Trophoblast cell (in vitro differentiated cells and primary cell): ENCODE measurements around the gene TP53.
"Not testable (repeated sequence)": the region's sequence is repeated elsewhere in the genome, so short reads cannot be mapped to it uniquely, and the experiment has no call there.

Experiments
- DNase-seq, 2 donors: peaks; one replicate each; pipeline ENCODE4 v3.0.0-alpha.2; 2016
- H2AFZ ChIP-seq: 2 replicates; pipeline ENCODE4 v1.6.1; 2013; ENCODE audit warnings: low read length, moderate library complexity, mild to moderate bottlenecking; ENCODE audit not compliant: insufficient read depth, poor library complexity
- H2AK5ac ChIP-seq: 2 replicates; pipeline ENCODE4 v1.6.1; 2013; ENCODE audit warnings: mild to moderate bottlenecking, low read length
- H2BK120ac ChIP-seq: 2 replicates; pipeline ENCODE4 v1.6.1; 2013; ENCODE audit warnings: low read length, mild to moderate bottlenecking, moderate library complexity; ENCODE audit not compliant: insufficient read depth, poor library complexity
- H2BK12ac ChIP-seq: 2 replicates; pipeline ENCODE4 v1.6.1; 2013; ENCODE audit warnings: mild to moderate bottlenecking, low read length, moderate library complexity
- H2BK5ac ChIP-seq: 2 replicates; pipeline ENCODE4 v1.6.1; 2013; ENCODE audit warnings: low read length, low read depth, moderate library complexity, mild to moderate bottlenecking; ENCODE audit not compliant: poor library complexity
- H3K14ac ChIP-seq: 2 replicates; pipeline ENCODE4 v1.6.1; 2013; ENCODE audit warnings: mild to moderate bottlenecking, low read length
- H3K18ac ChIP-seq: 2 replicates; pipeline ENCODE4 v1.6.1; 2013; ENCODE audit warnings: mild to moderate bottlenecking, low read length
- H3K23ac ChIP-seq: 2 replicates; pipeline ENCODE4 v1.6.1; 2013; ENCODE audit warnings: low read length
- H3K27ac ChIP-seq: 2 replicates; pipeline ENCODE4 v1.5.1; 2013; ENCODE audit warnings: low read depth, mild to moderate bottlenecking, inconsistent platforms, low read length, moderate library complexity
- H3K27me3 ChIP-seq: 2 replicates; pipeline ENCODE4 v1.6.1; 2013; ENCODE audit warnings: inconsistent platforms, mild to moderate bottlenecking, low read length, moderate library complexity; ENCODE audit not compliant: insufficient read depth
- H3K36me3 ChIP-seq, 2 experiments: 1 replicate in 1 of 2; 2 replicates in 1 of 2; pipeline ENCODE4 v1.6.1; 2013; ENCODE audit warnings: low read length in 2 of 2, mild to moderate bottlenecking in 2 of 2, moderate library complexity in 1 of 2; ENCODE audit not compliant: insufficient read depth in 2 of 2, control insufficient read depth in 1 of 2
- H3K4ac ChIP-seq: 2 replicates; pipeline ENCODE4 v1.6.1; 2013; ENCODE audit warnings: low read depth, mild to moderate bottlenecking, low read length, moderate library complexity
- H3K4me1 ChIP-seq, 2 experiments: 1 replicate in 1 of 2; 2 replicates in 1 of 2; pipeline ENCODE4 v1.6.1; 2013; ENCODE audit warnings: low read length in 2 of 2, mild to moderate bottlenecking in 2 of 2, moderate library complexity in 1 of 2; ENCODE audit not compliant: insufficient read depth in 2 of 2, control insufficient read depth in 1 of 2
- H3K4me2 ChIP-seq: 2 replicates; pipeline ENCODE4 v1.6.1; 2013; ENCODE audit warnings: inconsistent platforms, mild to moderate bottlenecking, low read length, moderate library complexity
- H3K4me3 ChIP-seq: 2 replicates; pipeline ENCODE4 v1.5.1; 2013; ENCODE audit warnings: mild to moderate bottlenecking, low read depth, low read length, inconsistent platforms
- H3K79me1 ChIP-seq: one replicate; pipeline ENCODE4 v1.6.1; 2013; ENCODE audit warnings: low read length
- H3K79me2 ChIP-seq: 2 replicates; pipeline ENCODE4 v1.6.1; 2013; ENCODE audit warnings: low read length, mild to moderate bottlenecking; ENCODE audit not compliant: control insufficient read depth, insufficient read depth, poor library complexity
- H3K9ac ChIP-seq: 2 replicates; pipeline ENCODE4 v1.6.1; 2013; ENCODE audit warnings: mild to moderate bottlenecking, low read length
- H3K9me3 ChIP-seq: 2 replicates; pipeline ENCODE4 v1.6.1; 2013; ENCODE audit warnings: low read depth, mild to moderate bottlenecking, control low read depth, inconsistent platforms, low read length; ENCODE audit not compliant: insufficient read depth
- H4K12ac ChIP-seq: 2 replicates; pipeline ENCODE4 v1.6.1; 2013; ENCODE audit warnings: low read depth, mild to moderate bottlenecking, low read length, moderate library complexity
- H4K8ac ChIP-seq: 2 replicates; pipeline ENCODE4 v1.6.1; 2013; ENCODE audit warnings: low read depth, mild to moderate bottlenecking, low read length, moderate library complexity
- H4K91ac ChIP-seq: one replicate; pipeline ENCODE4 v1.6.1; 2013; ENCODE audit warnings: low read depth, mild to moderate bottlenecking, low read length, moderate library complexity
- WGBS: extraction: QIAGEN DNeasy Blood & Tissue Kit; methylation state at CpG from one replicate; pipeline ENCODE4 v1.1.7; 2013; ENCODE audit warnings: missing lambda C conversion rate; ENCODE audit not compliant: insufficient read length, insufficient coverage; ENCODE audit errors: extremely low coverage; 5-methylcytosine and 5-hydroxymethylcytosine counted together

TP53 gene

GRCh38 chr17:7646457-7646856, 40.8 kb downstream of the TP53 start:
- Histone ChIP-seq H2BK120ac (no peak overlapping the region), H3K23ac (no peak overlapping the region), H3K9ac (no peak overlapping the region), H3K4me2 (no peak overlapping the region), H3K18ac (no peak overlapping the region), H3K79me2 (no peaks in the 10 kb centered on the region), H2BK5ac (no peak overlapping the region), H3K27ac (no peak overlapping the region), H3K27me3 (peaks cover 8% of the 10 kb centered on the region), H3K9me3 (peaks cover under 1% of the 10 kb centered on the region), H3K4me3 (no peak overlapping the region), H3K36me3 (no peaks in the 10 kb centered on the region), H4K91ac (no peak overlapping the region), H3K14ac (no peak overlapping the region), H4K8ac (no peak overlapping the region), H3K4ac (no peak overlapping the region), H2AK5ac (no peak overlapping the region), H3K79me1 (no peaks in the 10 kb centered on the region), H2AFZ (no peak overlapping the region), H2BK12ac (no peak overlapping the region), H3K4me1 (peaks cover 5 to 6% of the 10 kb centered on the region in 2 experiments), H4K12ac (no peak overlapping the region)
- WGBS: no CpG with 5 or more reads among the region's 9 CpGs
- DNase-seq: no peak

GRCh38 chr17:7644775-7645174, 42.5 kb downstream of the TP53 start:
- H3K79me1 ChIP-seq: no peaks in the 10 kb centered on the region
- WGBS: no CpG with 5 or more reads among the region's 4 CpGs
- no peaks in the 10 kb centered on the region for H3K9me3 ChIP-seq
- no peak overlapping the region for H2BK5ac ChIP-seq
- no peak overlapping the region for H3K4me2 ChIP-seq
- no peak overlapping the region for H4K8ac ChIP-seq
- no peak overlapping the region for H3K18ac ChIP-seq
- no peaks in the 10 kb centered on the region for H3K27me3 ChIP-seq
- H3K14ac ChIP-seq: no peak overlapping the region
- H3K27ac ChIP-seq: no peak overlapping the region
- H3K4ac ChIP-seq: no peak overlapping the region
- no peak overlapping the region for H2AK5ac ChIP-seq
- H3K9ac ChIP-seq: no peak overlapping the region
- H2BK12ac ChIP-seq: no peak overlapping the region
- H4K12ac ChIP-seq: no peak overlapping the region
- no peak overlapping the region for H3K4me3 ChIP-seq
- no peak overlapping the region for H2AFZ ChIP-seq
- no peaks in the 10 kb centered on the region for H3K4me1 ChIP-seq
- no peak overlapping the region for H2BK120ac ChIP-seq
- H4K91ac ChIP-seq: no peak overlapping the region
- no peak for DNase-seq
- H3K79me2 ChIP-seq: no peaks in the 10 kb centered on the region
- H3K23ac ChIP-seq: no peak overlapping the region
- no peaks in the 10 kb centered on the region for H3K36me3 ChIP-seq

- not testable (repeated sequence) for H3K23ac ChIP-seq, H4K12ac ChIP-seq, H3K4ac ChIP-seq, H2BK5ac ChIP-seq, H3K4me2 ChIP-seq, H3K4me3 ChIP-seq, H3K14ac ChIP-seq, H2BK12ac ChIP-seq, H3K9me3 ChIP-seq, H3K27me3 ChIP-seq, H2AFZ ChIP-seq, H3K27ac ChIP-seq, H4K91ac ChIP-seq, H4K8ac ChIP-seq, H3K4me1 ChIP-seq, H3K79me1 ChIP-seq, DNase-seq, H3K9ac ChIP-seq, H3K79me2 ChIP-seq, H3K18ac ChIP-seq, H3K36me3 ChIP-seq, H2BK120ac ChIP-seq, H2AK5ac ChIP-seq
- WGBS: no CpG with 5 or more reads among the region's 7 CpGs
These were observed 45.7 kb downstream of the TP53 start for GRCh38 chr17:7641635-7642034.

GRCh38 chr17:7640783-7641182, 46.5 kb downstream of the TP53 start:
- no CpG with 5 or more reads among the region's 26 CpGs for WGBS
- H2AFZ ChIP-seq: no peak overlapping the region

More at GRCh38 chr17:7640783-7641182, 46.5 kb downstream of the TP53 start:
- no peak overlapping the region for H4K8ac ChIP-seq
- no peak overlapping the region for H3K4me2 ChIP-seq
- H3K27ac ChIP-seq: no peak overlapping the region
- no peaks in the 10 kb centered on the region for H3K4me1 ChIP-seq
- H3K23ac ChIP-seq: no peak overlapping the region
- H3K4me3 ChIP-seq: no peak overlapping the region
- no peak overlapping the region for H3K18ac ChIP-seq
- H3K36me3 ChIP-seq: no peaks in the 10 kb centered on the region
- H2BK120ac ChIP-seq: no peak overlapping the region
- no peaks in the 10 kb centered on the region for H3K79me1 ChIP-seq
- H3K4ac ChIP-seq: no peak overlapping the region
- H2BK5ac ChIP-seq: no peak overlapping the region
- H2AK5ac ChIP-seq: no peak overlapping the region
- no peaks in the 10 kb centered on the region for H3K79me2 ChIP-seq
- H3K9me3 ChIP-seq: no peaks in the 10 kb centered on the region
- no peaks in the 10 kb centered on the region for H3K27me3 ChIP-seq
- H2BK12ac ChIP-seq: no peak overlapping the region
- no peak overlapping the region for H3K14ac ChIP-seq
- no peak for DNase-seq
- no peak overlapping the region for H3K9ac ChIP-seq
- H4K12ac ChIP-seq: no peak overlapping the region
- H4K91ac ChIP-seq: no peak overlapping the region
